Measurements from ENCODE around the gene BDH1.
"Not testable (repeated sequence)": the region's sequence is repeated elsewhere in the genome, so short reads cannot be mapped to it uniquely, and the experiment has no call there.

Gene BDH1

DNA sequence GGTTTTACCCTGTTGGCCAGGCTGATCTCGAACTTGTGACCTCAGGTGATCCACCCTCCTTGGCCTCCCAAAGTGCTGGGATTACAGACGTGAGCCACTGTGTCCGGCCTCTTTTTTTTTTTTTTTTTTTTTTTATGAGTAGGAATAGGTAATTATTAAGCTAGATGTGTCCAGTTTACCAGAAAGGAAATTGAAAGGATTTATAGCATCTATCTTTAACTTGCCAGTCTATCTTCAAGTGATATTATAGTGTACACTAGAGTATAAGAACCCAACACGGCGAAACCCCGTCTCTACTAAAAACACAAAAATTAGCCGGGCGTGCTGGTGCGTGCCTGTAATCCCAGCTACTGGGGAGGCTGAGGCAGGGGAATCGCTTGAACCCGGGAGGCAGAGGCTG, 31.0 kb upstream of the BDH1 start:
- H3K4me3 Mint-ChIP-seq, H3K27me3 Mint-ChIP-seq, H3K9me3 Mint-ChIP-seq, H3K27ac Mint-ChIP-seq, H3K36me3 Mint-ChIP-seq: not testable (repeated sequence)
- H3K4me1 Mint-ChIP-seq, result peaks cover 11% of the 10 kb centered on the region

DNA sequence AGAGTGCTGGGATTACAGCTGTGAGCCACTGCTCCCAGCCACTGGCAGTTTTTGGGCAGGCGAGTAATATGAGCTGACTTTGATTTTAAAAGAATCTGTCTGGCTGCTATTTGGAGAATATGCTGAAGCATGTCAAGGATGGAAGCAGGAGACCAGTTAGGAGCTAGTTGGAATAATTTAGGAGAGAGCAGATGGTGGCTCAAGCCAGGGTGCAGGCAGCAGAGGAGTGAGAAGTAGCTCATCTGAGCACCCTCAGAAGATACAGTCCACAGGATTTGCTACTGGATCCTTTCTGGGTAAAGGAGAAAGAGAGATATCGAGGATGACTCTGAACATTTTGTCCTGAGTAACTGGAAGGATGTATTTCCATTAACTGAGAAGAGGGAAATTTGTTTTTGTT, 30.4 kb upstream of the BDH1 start:
- Mint-ChIP-seq H3K9me3 (no peaks in the 10 kb centered on the region), H3K27ac (no peak overlapping the region), H3K36me3 (no peaks in the 10 kb centered on the region)

GRCh38 chr3:197584733-197585132, 29.0 kb upstream of the BDH1 start:
- H3K36me3 Mint-ChIP-seq, result no peaks in the 10 kb centered on the region
- no peak overlapping the region for H3K4me3 Mint-ChIP-seq
- no peaks in the 10 kb centered on the region for H3K9me3 Mint-ChIP-seq
- H3K27ac Mint-ChIP-seq, result no peak overlapping the region
- no peaks in the 10 kb centered on the region for H3K27me3 Mint-ChIP-seq
- H3K4me1 Mint-ChIP-seq, result no peaks in the 10 kb centered on the region

More for the DNA sequence above, 30.4 kb upstream of the BDH1 start:
- Mint-ChIP-seq H3K4me3 (no peak overlapping the region), H3K4me1 (peaks cover 6% of the 10 kb centered on the region), H3K27me3 (no peaks in the 10 kb centered on the region)

GRCh38 chr3:197583371-197583770, 27.6 kb upstream of the BDH1 start:
- Mint-ChIP-seq H3K4me3 (no peak overlapping the region), H3K9me3 (no peaks in the 10 kb centered on the region), H3K36me3 (peaks cover 1% of the 10 kb centered on the region), H3K4me1 (no peaks in the 10 kb centered on the region), H3K27ac (no peak overlapping the region), H3K27me3 (no peaks in the 10 kb centered on the region)

- Mint-ChIP-seq H3K4me1 (no peaks in the 10 kb centered on the region), H3K4me3 (no peak overlapping the region), H3K27ac (no peak overlapping the region), H3K9me3 (no peaks in the 10 kb centered on the region), H3K27me3 (no peaks in the 10 kb centered on the region), H3K36me3 (peaks cover 1% of the 10 kb centered on the region)
Observed at GRCh38 chr3:197580253-197580691, 24.5 kb upstream of the BDH1 start.

- peaks cover 1% of the 10 kb centered on the region for H3K36me3 Mint-ChIP-seq
- H3K4me3 Mint-ChIP-seq, result no peak overlapping the region
- no peak overlapping the region for H3K27ac Mint-ChIP-seq
- no peaks in the 10 kb centered on the region for H3K27me3 Mint-ChIP-seq
- H3K9me3 Mint-ChIP-seq, result no peaks in the 10 kb centered on the region
- no peaks in the 10 kb centered on the region for H3K4me1 Mint-ChIP-seq
Observed at GRCh38 chr3:197578376-197578775, 22.6 kb upstream of the BDH1 start.

- Mint-ChIP-seq H3K4me1 (no peaks in the 10 kb centered on the region), H3K36me3 (peaks cover 1% of the 10 kb centered on the region), H3K9me3 (no peaks in the 10 kb centered on the region), H3K27ac (no peak overlapping the region), H3K27me3 (no peaks in the 10 kb centered on the region), H3K4me3 (no peak overlapping the region)
Observed at GRCh38 chr3:197577366-197578074, 21.8 kb upstream of the BDH1 start.

- no peaks in the 10 kb centered on the region for H3K9me3 Mint-ChIP-seq
- no peaks in the 10 kb centered on the region for H3K27me3 Mint-ChIP-seq
- no peaks in the 10 kb centered on the region for H3K4me1 Mint-ChIP-seq
- no peak overlapping the region for H3K4me3 Mint-ChIP-seq
- H3K36me3 Mint-ChIP-seq, result peaks cover 1% of the 10 kb centered on the region
- no peak overlapping the region for H3K27ac Mint-ChIP-seq
Observed at GRCh38 chr3:197576838-197577237, 21.1 kb upstream of the BDH1 start.

DNA sequence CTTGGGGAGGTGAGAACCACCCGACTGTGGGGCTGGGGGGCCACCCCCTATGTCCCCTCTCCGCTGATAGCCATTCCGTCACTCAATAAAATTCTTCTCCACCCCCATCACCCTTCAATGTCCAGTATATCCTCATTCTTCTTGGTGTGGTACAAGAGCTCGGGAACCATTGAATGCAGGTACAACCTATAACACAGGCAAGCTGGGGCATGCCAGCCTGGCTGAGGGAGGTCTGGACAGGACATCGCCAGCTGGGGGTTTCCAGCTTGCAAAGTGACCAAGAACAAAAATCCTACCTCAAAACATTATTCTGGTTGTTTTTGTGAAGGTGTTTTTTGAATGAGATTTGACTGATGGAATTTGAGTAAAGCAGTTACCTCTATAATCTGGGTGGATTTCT, 19.6 kb upstream of the BDH1 start:
- Mint-ChIP-seq H3K4me1 (no peaks in the 10 kb centered on the region), H3K36me3 (peaks cover 1% of the 10 kb centered on the region), H3K27ac (no peak overlapping the region), H3K27me3 (no peaks in the 10 kb centered on the region), H3K4me3 (no peak overlapping the region), H3K9me3 (no peaks in the 10 kb centered on the region)

DNA sequence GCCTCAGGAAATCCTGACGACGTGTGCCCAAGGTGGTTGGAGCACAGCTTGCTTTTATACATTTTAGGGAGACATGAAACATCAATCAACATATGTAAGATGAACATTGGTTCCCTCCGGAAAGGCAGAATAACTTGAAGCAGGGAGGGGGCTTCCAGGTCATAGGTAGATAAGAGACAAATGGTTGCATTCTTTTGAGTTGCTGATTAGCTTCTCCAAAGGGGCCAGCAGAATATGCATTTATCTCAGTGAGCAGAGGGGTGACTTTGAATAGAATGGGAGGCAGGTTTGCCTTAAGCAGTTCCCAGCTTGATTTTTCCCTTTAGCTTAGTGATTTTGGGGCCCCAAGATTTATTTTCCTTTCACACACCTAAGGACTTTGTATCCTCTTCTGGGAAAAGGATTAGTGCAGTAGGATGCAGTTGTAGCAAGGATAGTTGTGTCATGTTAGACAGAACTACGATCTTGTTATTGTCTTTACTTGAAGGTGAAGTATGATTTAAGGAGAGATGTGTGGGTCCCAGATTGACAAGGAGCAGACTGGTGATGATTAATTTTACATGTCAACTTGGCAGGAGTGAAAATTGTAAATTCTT, 18.7 kb upstream of the BDH1 start:
- not testable (repeated sequence) for H3K4me3 Mint-ChIP-seq, H3K9me3 Mint-ChIP-seq, H3K27me3 Mint-ChIP-seq, H3K27ac Mint-ChIP-seq, H3K4me1 Mint-ChIP-seq, H3K36me3 Mint-ChIP-seq

DNA sequence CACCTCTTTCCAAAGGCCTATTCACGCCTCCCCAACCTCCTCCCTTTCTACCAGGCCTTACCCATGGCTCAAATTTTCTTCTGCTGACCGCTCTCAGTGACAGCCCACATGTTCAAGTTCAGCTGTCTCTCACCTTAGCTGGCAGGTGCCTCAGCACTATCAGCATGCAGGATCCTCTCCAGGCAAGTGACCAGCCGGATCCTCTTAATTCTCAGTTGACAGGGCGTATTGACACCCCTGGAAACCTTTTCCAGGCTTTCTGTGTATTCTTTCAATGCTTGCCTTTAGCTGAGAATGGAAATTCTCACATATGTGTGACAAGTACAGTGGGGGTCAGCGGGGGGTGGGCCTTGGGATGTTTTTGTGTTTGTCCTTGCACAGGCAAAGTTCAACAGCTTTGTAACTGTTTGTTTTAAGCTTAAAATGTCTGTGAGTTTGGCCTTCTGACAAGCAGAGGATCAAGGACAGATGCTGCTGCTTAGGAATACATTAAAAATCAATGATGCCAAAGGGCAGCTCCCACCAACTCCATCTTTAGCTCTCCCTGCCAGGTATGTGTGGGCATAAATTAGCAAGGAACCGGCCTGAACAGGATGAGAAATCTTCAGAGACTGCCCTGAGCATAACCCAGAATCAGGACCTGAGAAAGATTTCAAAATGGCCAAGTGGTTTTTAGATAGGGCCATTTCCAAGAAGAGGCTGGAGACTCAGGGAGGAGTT, 17.4 kb upstream of the BDH1 start:
- Mint-ChIP-seq H3K4me3 (no peak overlapping the region), H3K4me1 (peaks cover 3% of the 10 kb centered on the region), H3K27ac (no peak overlapping the region), H3K27me3 (no peaks in the 10 kb centered on the region), H3K9me3 (no peaks in the 10 kb centered on the region), H3K36me3 (peaks cover 2% of the 10 kb centered on the region)

- H3K4me3 Mint-ChIP-seq, H3K36me3 Mint-ChIP-seq, H3K27me3 Mint-ChIP-seq, H3K4me1 Mint-ChIP-seq, H3K27ac Mint-ChIP-seq, H3K9me3 Mint-ChIP-seq: not testable (repeated sequence)
Observed at GRCh38 chr3:197571880-197572172, 16.1 kb upstream of the BDH1 start.

GRCh38 chr3:197571074-197571879, 15.5 kb upstream of the BDH1 start:
- H3K9me3 Mint-ChIP-seq, H3K36me3 Mint-ChIP-seq, H3K27ac Mint-ChIP-seq, H3K4me1 Mint-ChIP-seq, H3K4me3 Mint-ChIP-seq, H3K27me3 Mint-ChIP-seq: not testable (repeated sequence)

DNA sequence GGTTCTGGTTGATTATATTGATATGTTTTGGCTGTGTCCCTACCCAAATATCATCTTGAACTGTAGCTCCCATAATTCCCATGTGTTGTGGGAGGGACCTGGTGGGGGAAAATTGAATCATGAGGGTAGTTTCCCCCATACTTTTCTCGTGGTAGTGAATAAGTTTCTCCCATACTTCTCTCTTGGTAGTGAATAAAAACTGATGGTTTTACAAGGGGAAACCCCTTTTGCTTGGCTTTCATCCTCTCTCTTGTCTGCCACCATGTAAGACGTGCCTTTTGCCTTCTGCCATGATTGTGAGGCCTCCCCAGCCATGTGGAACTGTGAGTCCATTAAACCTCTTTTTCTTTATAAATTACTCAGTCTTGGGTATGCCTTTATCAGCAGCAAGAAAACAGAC, 13.7 kb upstream of the BDH1 start:
- H3K4me3 Mint-ChIP-seq, H3K9me3 Mint-ChIP-seq, H3K27ac Mint-ChIP-seq, H3K4me1 Mint-ChIP-seq, H3K27me3 Mint-ChIP-seq, H3K36me3 Mint-ChIP-seq: not testable (repeated sequence)

DNA sequence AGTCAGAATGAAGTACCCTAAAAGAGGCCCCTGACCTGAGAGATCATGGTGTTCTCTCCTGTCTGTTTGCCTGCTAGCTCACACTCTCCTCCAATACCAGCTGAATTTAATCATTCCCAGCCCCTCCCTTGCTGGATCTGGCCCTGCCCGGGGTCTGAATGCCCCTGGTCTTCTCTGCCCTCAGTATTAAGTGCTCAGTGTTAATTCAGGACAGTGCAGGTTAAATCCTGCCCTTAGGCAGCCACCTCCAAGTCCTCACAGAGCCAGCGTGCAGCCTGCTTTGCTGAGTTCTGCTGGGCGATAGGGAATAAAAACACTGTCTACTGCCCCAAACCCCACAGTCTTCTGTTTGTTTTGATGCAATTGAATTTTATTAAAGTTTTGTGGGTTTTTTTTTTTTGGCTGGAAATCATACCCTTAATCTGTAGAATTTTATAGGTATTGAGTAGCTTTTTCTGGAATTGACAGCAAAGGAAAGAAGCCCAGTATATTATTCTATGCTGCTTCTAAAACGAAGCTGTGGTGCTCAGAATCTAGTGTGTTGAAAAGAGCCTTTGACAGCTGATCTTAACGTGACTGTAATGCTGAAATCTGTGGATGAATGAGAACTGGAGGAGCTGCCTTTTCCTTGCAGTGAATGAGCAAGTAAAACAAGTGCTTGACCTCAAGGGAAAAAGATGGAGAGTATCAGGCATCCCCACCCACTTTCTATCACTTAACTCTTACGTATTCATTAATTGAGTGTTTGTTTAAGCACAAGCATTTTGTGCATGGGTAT, 12.3 kb upstream of the BDH1 start:
- Mint-ChIP-seq H3K4me1 (peaks cover 3% of the 10 kb centered on the region), H3K9me3 (no peaks in the 10 kb centered on the region), H3K27me3 (no peaks in the 10 kb centered on the region), H3K36me3 (peaks cover 3% of the 10 kb centered on the region), H3K27ac (no peak overlapping the region), H3K4me3 (no peak overlapping the region)

All from activated naive CD4-positive, alpha-beta T cell treated with anti-CD3 and anti-CD28 coated beads, Interleukin-2, amount 50 U/mL, for 24 hours (primary cell).